Fibroblast of skin of scalp (primary cell): ENCODE data around the gene WBP2NL.

Source experiments
- DNase-seq: peaks from one replicate; pipeline ENCODE4 v3.0.0-alpha.2; 2013

Gene WBP2NL

DNA sequence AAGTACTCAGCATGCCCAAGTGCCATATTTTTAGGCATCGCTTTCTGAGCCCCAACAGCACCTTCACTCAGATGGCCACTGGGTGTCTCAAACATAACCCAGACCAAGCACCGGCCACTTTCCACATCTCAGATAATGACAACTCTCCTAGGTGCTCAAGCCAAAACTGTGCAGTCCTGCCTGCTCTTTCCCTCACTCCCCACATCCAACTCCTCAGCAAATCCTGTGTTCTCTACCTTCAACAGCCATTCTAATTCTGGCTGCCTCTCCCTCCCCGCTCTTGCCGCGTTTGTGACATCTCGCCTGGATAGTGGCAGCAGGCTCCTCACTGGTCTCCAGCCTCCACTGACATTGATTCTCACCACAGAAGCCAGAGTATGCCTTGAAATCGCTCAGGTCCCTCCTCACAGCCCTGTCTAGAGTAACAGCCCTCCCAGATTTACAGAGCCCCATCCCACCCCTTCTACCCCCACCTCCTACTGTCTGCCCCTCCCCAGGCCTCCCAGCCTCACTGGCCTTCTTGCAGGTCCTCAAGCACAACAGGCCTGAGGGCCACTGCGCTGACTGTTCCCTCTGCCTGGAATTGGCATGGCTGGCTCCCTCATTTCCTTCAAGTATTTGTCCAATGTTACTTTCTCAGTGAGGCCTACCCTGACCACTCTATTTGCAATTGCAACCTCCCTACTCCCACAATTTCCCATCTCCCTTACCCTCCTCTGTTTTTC, 74.2 kb downstream of the WBP2NL start:
- DNase-seq, result no peak

DNA sequence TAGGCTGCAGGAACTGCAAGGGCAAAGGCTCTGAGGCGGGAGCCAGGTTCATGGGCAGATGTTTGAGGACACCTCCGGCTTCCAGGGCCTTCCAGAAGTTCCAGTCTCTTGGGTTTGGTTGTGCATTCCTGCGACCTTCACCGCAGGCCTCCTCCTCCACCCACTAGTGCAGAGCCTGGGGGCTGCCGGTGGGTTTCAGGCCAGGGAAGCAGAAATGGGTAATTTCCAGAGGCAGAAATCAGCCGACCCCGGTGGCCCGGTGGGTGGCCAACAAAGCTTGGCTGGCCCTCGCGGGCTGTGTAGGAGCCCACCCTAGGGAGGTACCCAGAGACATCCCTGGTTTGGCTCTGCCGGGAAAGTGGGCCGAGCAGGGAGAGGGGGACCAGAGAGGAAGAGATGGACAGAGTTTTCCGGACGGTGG, 75.0 kb downstream of the WBP2NL start:
- DNase-seq, result no peak

DNA sequence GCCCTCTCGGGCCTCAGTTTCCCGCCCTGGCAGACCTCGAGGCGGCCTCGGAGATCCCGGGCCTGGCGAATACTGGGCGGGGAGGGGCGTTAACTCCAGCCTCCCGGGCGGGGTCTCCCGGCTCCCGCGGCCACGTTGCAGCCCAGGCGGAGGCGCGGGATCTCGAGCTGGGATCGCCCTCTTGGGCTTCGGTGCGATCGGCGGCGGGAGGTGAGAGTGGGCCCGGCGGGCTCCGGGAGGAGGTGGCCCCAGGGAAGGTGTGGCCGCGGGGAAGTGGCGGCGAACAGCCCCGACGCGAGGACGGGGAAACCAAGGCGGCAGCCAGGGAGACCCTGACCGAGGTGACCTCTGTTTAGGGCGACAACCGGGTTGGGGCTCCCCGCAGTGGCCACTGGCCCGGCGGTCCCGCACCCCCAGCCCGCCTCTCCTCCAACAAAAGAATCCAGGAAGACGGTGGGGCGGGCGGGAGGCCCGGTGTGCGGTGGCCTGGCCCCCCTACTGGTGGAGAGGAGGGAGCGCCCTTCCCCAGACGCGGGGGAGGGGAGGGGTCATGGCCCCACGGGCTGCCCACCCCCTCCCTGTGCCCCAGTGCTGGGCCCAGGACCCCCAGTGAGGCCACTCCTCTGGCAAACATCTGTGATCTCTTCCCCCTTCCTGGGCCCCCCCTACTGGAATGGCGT, 75.7 kb downstream of the WBP2NL start, which contains the start of gene PHETA2:
Gene PHETA2, plus strand, starts transcription at position 117 of the 680 bp plus-strand sequence. CDS start 3,046 bp downstream, outside the sequence.
- DNase-seq, result peak; percentile 67

DNA sequence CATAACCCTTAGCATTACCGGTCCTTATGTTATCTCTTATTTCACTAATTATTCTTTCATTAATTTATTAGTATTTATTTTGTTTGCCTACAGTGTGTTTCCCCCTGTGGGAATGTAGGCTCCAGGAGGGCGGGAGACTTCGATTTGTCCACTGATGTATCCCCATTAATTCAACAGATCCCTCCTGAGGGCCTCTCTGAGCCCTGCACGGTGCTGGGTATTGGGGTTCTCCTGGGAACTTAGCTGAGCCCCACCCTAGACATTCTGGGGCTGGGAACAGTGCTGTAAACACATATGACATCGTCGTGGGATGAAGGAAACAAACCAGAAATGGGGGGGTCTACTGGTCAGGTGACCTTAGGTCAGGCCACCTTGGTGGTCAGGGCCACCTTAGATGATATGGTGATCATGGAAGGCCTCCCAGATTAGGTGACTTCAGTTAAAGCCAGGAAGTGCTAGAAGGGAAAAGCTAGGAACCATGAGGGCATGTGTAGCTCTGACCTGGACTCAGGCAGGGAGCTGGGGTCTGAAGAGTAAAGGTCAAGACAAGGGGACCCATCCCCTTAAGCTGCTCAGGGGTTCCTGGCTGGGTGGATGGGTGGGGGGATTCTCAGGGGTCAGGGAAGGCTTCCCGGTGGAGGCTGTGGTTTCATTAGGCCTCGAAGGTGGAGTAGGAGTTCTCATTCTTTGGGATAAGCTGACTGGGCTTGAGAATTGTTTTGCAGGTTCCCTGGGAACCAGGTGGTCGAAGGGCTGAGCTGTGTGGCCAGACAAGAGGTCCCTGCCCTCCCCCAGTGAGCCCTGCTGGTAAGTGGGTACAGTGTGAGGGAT, 76.5 kb downstream of the WBP2NL start:
- DNase-seq, result no peak

DNA sequence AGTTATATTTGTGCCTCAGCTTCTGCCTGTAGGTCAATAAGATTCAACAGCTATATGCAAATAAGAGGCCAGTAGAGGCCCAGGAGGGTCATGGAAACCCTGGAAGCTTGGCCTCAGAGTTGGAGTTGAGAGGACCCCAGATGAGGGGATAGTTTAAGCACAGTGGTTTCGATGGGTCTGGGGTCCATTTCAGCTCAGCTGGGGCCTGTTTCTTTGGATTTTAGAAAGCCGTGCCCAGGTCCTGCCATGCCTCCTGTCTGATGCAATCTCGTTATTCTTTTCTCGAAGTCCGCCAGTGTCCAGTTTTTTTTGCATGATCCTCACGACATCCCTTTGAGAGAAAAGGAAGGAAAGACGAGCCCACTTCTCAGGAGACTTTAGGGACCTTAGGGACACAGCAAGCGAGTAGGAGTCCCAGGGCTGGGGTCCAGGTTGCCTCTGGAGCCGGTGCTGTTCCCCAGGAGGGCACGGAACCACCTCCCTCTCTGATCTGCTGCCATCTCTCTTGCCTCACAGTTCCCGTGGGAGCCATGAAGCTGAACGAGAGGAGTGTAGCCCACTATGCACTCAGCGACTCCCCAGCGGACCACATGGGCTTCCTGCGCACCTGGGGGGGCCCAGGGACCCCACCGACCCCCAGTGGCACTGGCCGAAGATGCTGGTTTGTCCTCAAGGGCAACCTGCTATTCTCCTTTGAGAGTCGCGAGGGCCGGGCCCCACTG, 78.3 kb downstream of the WBP2NL start:
- DNase-seq, result no peak

DNA sequence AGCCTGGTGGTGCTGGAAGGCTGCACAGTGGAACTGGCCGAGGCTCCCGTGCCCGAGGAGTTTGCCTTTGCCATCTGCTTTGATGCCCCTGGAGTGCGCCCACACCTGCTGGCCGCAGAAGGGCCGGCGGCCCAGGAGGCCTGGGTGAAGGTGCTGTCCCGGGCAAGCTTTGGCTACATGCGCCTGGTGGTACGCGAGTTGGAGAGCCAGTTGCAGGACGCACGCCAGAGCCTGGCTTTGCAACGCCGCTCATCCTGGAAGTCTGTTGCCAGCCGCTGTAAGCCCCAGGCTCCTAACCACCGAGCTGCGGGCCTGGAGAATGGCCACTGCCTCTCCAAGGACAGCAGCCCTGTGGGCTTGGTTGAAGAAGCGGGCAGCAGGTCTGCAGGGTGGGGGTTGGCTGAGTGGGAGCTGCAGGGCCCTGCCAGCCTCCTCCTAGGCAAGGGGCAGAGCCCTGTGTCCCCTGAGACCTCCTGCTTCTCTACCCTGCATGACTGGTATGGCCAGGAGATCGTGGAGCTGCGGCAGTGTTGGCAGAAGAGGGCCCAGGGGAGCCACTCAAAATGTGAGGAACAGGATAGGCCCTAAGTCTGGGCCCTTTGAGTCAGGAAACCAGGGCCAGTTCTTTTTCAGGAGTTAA, 79.0 kb downstream of the WBP2NL start:
- DNase-seq, result no peak
